HepG2 (cell line): Measurements from ENCODE around the gene GRM5. TPM values are rescaled to one million over a fixed set of nuclear protein-coding genes. Genes with fewer than 3 reads are reported as not detected.
A peak's percentile ranks its signal among the peaks of the same experiment; 100 is the strongest.

Experiments used
- ATAC-seq: fragments of 200-7000 bp; cut with Tn5 transposase; 3 replicates; pipeline ENCODE4 v1.9.1; 2020; ENCODE audit warnings: mild to moderate bottlenecking, moderate library complexity
- BruUV-seq: library from RNA; stranded (reverse); fragments of 400-500 nt; replicated peaks from 2 replicates; lab custom pipeline; 2021; lab: Mats Ljungman, UMichigan
- CTCF ChIA-PET: fragments of 300-600 bp; formaldehyde crosslinking; extraction: SDS; loops from one replicate; lab custom pipeline; 2021; ENCODE audit warnings: low total read pairs, inconsistent platforms, low intra/inter-chr PET ratio; lab: Yijun Ruan, JAX
- POLR2A ChIA-PET: fragments of 350-600 bp; sonication (Branson Sonifier 250); formaldehyde crosslinking; loops from one replicate; lab custom pipeline; 2020; ENCODE audit warnings: antibody characterized with exemption, inconsistent platforms; lab: Yijun Ruan, JAX
- DNase-seq: peaks from one replicate; pipeline ENCODE4 v3.0.0-alpha.2; 2015; ENCODE audit warnings: low spot score
- FAIRE-seq: peaks from 3 replicates; lab custom pipeline; 2011; peaks lifted over from hg19 to GRCh38; lab: Jason Lieb, UNC
- H2AFZ ChIP-seq: one replicate; pipeline ENCODE4 v1.6.1; 2011; ENCODE audit warnings: low read length, inconsistent platforms
- H3K27ac ChIP-seq: fragments of 300-600 bp; 3 replicates; pipeline ENCODE4 v1.8.0; 2011; ENCODE audit warnings: mixed run types, mild to moderate bottlenecking, mixed read lengths, low read length, inconsistent platforms; ENCODE audit not compliant: insufficient read depth; ENCODE audit errors: extremely low read length
- H3K27me3 ChIP-seq, 2 experiments: fragments of 200-600 bp in 1 of 2; 2 replicates in 1 of 2; 3 replicates in 1 of 2; pipeline versions ENCODE4 v1.6.0 to v1.8.0; 2011; ENCODE audit warnings: low read length in 2 of 2, mild to moderate bottlenecking in 2 of 2, moderate library complexity in 2 of 2, inconsistent platforms in 1 of 2; ENCODE audit not compliant: insufficient read depth in 2 of 2, control insufficient read depth in 1 of 2
- H3K36me3 ChIP-seq, 2 experiments: fragments of 200-600 bp in 1 of 2; replicated peaks in 1 of 2; 2 replicates in 1 of 2; 3 replicates in 1 of 2; pipeline versions ENCODE4 v1.5.1 to v1.8.0; 2011; ENCODE audit warnings: low read length in 2 of 2, inconsistent platforms in 1 of 2; ENCODE audit not compliant: insufficient read depth in 2 of 2, control insufficient read depth in 1 of 2
- H3K4me1 ChIP-seq: 2 replicates; pipeline ENCODE4 v1.5.1; 2012; ENCODE audit warnings: low read length, inconsistent platforms; ENCODE audit not compliant: insufficient read depth
- H3K4me2 ChIP-seq: 2 replicates; pipeline ENCODE4 v1.6.0; 2011; ENCODE audit warnings: low read depth, low read length, inconsistent platforms
- H3K4me3 ChIP-seq, 3 experiments: fragments of 200-600 bp in 1 of 3; sonication (generic), shearing (Covaris generic) in 1 of 3; replicated peaks in 1 of 3; 2 replicates each; pipeline ENCODE4 v1.5.1; 2011 to 2016; ENCODE audit warnings: low read length in 3 of 3, inconsistent platforms in 2 of 3, low read depth in 2 of 3, mild to moderate bottlenecking in 2 of 3, control low read depth in 1 of 3, mixed read lengths in 1 of 3; ENCODE audit not compliant: insufficient read depth in 1 of 3
- H3K79me2 ChIP-seq: one replicate; pipeline ENCODE4 v1.6.1; 2011; ENCODE audit warnings: low read length, inconsistent platforms; ENCODE audit not compliant: insufficient read depth
- H3K9ac ChIP-seq: 2 replicates; pipeline ENCODE4 v1.6.0; 2011; ENCODE audit warnings: mild to moderate bottlenecking, low read depth, low read length, inconsistent platforms; ENCODE audit not compliant: insufficient read depth
- H3K9me3 ChIP-seq: 2 replicates; pipeline ENCODE4 v1.5.1; 2012; ENCODE audit warnings: mild to moderate bottlenecking, low read length
- H4K20me1 ChIP-seq: 2 replicates; pipeline ENCODE4 v1.6.0; 2011; ENCODE audit warnings: inconsistent platforms, mild to moderate bottlenecking, low read length, moderate library complexity; ENCODE audit not compliant: insufficient read depth
- CREBL2 ChIP-seq: sonication (generic); formaldehyde crosslinking; IDR thresholded peaks from 2 replicates; pipeline ENCODE4 v1.8.1; 2023; ENCODE audit warnings: missing genetic modification reagents, mild to moderate bottlenecking, borderline replicate concordance
- CTCF ChIP-seq: sonication (generic); formaldehyde crosslinking; IDR thresholded peaks from 2 replicates; pipeline ENCODE4 v1.5.0; 2020; ENCODE audit warnings: mild to moderate bottlenecking, missing genetic modification reagents, moderate library complexity
- RNF219 ChIP-seq: sonication (generic); formaldehyde crosslinking; IDR thresholded peaks from 2 replicates; pipeline ENCODE4 v1.5.0; 2020; ENCODE audit warnings: mild to moderate bottlenecking, missing genetic modification reagents
- ZNF280D ChIP-seq: sonication (generic); formaldehyde crosslinking; IDR thresholded peaks from 2 replicates; pipeline ENCODE4 v1.5.1; 2020; ENCODE audit warnings: mild to moderate bottlenecking, missing genetic modification reagents
- ZNF33A ChIP-seq: sonication (generic); formaldehyde crosslinking; IDR thresholded peaks from 2 replicates; pipeline ENCODE4 v1.5.1; 2020; ENCODE audit warnings: missing genetic modification reagents, mild to moderate bottlenecking, moderate library complexity, borderline replicate concordance
- ZNF576 ChIP-seq: sonication (generic); formaldehyde crosslinking; IDR thresholded peaks from 2 replicates; pipeline ENCODE4 v1.4.0; 2020; ENCODE audit warnings: mild to moderate bottlenecking, missing genetic modification reagents
- WGBS: methylation state at CpG from one replicate; pipeline ENCODE4 v1.1.6; 2017; ENCODE audit warnings: low lambda C conversion rate; 5-methylcytosine and 5-hydroxymethylcytosine counted together
- in situ Hi-C: cut with HindIII; loops from 2 replicates; pipeline ENCODE4 v1.10.0; 2017; ENCODE audit warnings: low pct_unique_long_range_greater_than_20kb; ENCODE audit not compliant: extremely low pct_ligation_motif_present
- intact Hi-C: fragments of 100-400 bp; cut with micrococcal nuclease; formaldehyde crosslinking; loops from one replicate; pipeline ENCODE4 v1.10.0; 2022; ENCODE audit not compliant: unreplicated experiment
- polyA plus RNA-seq, 8 experiments: library from polyadenylated mRNA; depleted of rRNA in 3 of 8; stranded (reverse) in 7 of 8; unstranded in 1 of 8; fragments of >200 nt; fragmentation: Illumina TruSeq in 4 of 8; extraction: Trizol in 4 of 8; gene quantifications; 2 replicates each; pipeline versions ENCODE4 v1.2.1 to v1.2.3, GENCODE V29; 2011 to 2016; ENCODE audit warnings: low read depth in 4 of 8, missing spikeins in 1 of 8, mixed read lengths in 1 of 8; ENCODE audit not compliant: insufficient read depth in 1 of 8
- total RNA-seq, 5 experiments: library from RNA; depleted of rRNA; stranded (reverse); fragments of >200 nt; fragmentation: Illumina TruSeq; extraction: Trizol; gene quantifications; 2 replicates each; pipeline ENCODE4 v1.2.3, GENCODE V29; 2016; ENCODE audit warnings: low read depth in 1 of 5

GRM5 gene
- total and polyA plus RNA-seq, 2 of the 13 experiments (the other 11 are each of a cell fraction or from before 2014, with no cell fraction given) = not detected

- no peak for TF ChIP-seq ZNF280D (CRISPR knock-in tag)
- TF ChIP-seq ZNF576 (CRISPR knock-in tag) = no peak
- no peak for TF ChIP-seq RNF219 (CRISPR knock-in tag)
- no peak for TF ChIP-seq CREBL2 (CRISPR knock-in tag)
These were observed 569.9 kb downstream of the GRM5 start (continued) for GRCh38 chr11:88495836-88496235.

- H3K4me1 ChIP-seq = no peaks in the 10 kb centered on the region
- H3K4me3 ChIP-seq = no peak overlapping the region
- no peaks in the 10 kb centered on the region for H3K27me3 ChIP-seq
- intact Hi-C loops = no loop called here
- no peaks in the 10 kb centered on the region for H3K9me3 ChIP-seq
- H3K79me2 ChIP-seq = no peaks in the 10 kb centered on the region
- DNase-seq (no peak), FAIRE-seq (no peak), ATAC-seq (no peak; the same call in 2 of the 3 replicates)
- H4K20me1 ChIP-seq = no peaks in the 10 kb centered on the region
- CTCF ChIA-PET = no interaction called here
- H3K4me2 ChIP-seq = no peak overlapping the region
- H2AFZ ChIP-seq = no peak overlapping the region
- POLR2A ChIA-PET = no interaction called here
- no peak overlapping the region for H3K27ac ChIP-seq
- no peaks in the 10 kb centered on the region for H3K36me3 ChIP-seq
- WGBS = 0% methylated on average over 2 of the region's 2 CpGs
- H3K9ac ChIP-seq = no peak overlapping the region
- TF ChIP-seq CTCF (CRISPR knock-in tag) (0 out of 2 replicates have a peak, but pooled peaks have one; percentile 4), ZNF33A (CRISPR knock-in tag) (no peak)
- in situ Hi-C loops = no loop called here
- no TSS peak for BruUV-seq
These were observed 570.9 kb downstream of the GRM5 start for GRCh38 chr11:88494848-88495247.
